ENCODE results near the gene PLCD3.

- no peak for TF ChIP-seq ATF3 (CRISPR knock-in tag; conservative IDR thresholded peaks at IDR 0.05)
- TF ChIP-seq ESRRA (CRISPR knock-in tag; IDR thresholded peaks at IDR 0.05; ENCODE audit: borderline replicate concordance) = no peak
- no peak for TF ChIP-seq CTCF (IDR thresholded peaks at IDR 0.05)
- TF ChIP-seq FOXP4 (CRISPR knock-in tag; IDR thresholded peaks at IDR 0.05) = no peak
Observed at GRCh38 chr17:45175759-45176115, 43.4 kb upstream of the PLCD3 start.

Data from WTC11 (cell line).